CMK (cell line): Measurements from ENCODE around the gene HEMK1.

Experiments
- DNase-seq: peaks from one replicate; pipeline ENCODE4 v3.0.0-alpha.2; 2010; ENCODE audit warnings: low read depth

Gene HEMK1

DNA sequence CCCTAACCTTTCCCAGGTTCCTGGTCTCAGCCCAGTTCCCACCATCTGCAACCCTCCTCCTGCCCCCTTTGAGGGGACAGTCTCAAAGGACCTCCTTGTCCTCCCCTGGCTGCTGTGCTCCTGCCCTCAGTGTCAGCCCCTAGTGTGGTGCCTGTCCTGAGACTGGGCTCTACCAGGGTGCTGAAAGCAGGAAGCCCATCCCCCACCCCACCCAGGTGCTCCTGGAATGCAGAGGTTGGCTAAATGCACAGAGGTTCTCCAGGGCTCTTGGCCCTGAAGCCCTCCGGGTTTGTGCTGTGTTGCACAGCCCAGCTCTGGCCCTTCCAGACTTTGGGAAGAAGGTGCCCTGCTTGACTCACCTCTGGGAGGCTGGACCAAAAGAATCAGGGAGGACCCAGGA lies 23.5 kb upstream of the HEMK1 start:
- no peak for DNase-seq

DNA sequence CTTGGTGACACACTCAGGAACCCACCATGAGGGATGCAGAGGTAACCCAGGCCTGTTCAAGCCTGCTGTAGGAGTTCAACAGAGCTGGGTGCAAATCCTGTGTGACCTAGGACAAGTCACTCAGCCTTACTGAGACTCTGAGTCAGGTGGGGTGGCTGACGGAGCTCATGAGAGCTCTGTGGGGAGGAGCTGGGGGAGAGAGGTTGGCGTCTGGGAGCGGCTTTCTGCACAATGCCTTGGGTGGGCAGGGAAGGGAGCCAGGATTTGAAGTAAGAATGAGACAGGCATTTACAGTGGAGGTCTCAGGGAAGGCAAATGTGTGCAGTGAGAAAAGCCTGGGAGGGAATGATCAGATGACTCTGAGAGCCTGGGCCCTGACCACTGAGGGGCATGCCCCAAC lies 20.1 kb upstream of the HEMK1 start:
- DNase-seq, result no peak

DNA sequence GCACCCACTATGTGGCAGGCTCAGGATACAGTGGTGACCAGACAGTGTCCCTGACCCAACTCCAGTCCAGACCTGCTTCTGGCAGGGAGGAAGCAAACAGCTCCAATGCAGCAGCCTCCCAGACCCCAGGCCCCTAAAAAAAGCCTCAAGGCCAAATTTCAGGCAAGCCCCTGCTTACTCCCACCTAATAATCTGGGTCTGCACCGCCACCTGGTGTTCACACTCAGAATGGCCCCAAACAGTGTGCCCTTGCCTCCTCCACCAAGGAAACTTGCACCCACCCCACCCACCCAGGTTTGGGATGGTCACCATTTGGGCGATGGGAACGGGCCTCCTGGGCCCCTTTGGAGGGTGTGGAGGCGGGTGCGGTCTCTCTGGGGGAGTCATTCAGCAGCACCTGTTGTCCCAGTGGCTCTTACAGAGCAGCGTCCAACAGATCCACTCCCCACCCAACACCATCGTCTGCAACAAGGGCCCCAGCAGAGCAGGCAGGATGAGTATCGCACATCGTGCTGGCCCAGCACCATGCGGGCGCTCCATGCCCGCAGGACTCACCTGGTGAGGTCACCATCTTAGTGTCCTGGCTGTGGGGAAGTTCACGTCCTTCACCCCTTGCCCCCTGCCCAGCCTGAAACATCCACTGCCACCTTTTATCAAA lies 19.1 kb upstream of the HEMK1 start:
- DNase-seq, result no peak

DNA sequence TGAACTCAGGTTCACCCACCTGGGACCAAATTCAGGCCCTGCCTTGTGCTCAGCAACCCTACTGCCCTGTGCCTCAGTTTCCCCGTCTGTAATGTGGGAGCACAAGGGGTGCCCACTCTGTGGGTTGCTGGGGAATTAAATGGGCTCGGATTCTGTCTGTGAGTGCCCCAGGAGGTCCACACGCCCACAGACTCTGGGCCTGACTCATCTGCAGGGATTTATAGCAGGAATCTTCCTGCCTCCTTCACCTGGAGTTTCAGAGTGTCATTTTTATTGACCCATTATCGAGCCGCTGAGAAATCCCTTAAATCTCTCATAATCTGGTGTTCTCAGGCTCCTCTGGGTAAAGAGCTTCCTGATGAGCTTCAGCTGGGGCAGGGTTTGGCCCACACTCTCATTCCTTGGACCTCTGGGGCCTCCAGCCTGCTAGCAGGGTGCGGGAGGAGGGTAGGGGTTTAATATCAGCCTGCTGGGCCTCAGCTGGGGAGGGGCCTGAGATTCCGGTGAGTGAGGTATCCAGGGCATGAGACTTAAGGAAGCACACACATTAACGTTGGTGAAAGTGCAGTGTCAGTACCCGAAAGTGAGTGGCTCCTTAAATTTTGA lies 18.2 kb upstream of the HEMK1 start:
- no peak for DNase-seq

DNA sequence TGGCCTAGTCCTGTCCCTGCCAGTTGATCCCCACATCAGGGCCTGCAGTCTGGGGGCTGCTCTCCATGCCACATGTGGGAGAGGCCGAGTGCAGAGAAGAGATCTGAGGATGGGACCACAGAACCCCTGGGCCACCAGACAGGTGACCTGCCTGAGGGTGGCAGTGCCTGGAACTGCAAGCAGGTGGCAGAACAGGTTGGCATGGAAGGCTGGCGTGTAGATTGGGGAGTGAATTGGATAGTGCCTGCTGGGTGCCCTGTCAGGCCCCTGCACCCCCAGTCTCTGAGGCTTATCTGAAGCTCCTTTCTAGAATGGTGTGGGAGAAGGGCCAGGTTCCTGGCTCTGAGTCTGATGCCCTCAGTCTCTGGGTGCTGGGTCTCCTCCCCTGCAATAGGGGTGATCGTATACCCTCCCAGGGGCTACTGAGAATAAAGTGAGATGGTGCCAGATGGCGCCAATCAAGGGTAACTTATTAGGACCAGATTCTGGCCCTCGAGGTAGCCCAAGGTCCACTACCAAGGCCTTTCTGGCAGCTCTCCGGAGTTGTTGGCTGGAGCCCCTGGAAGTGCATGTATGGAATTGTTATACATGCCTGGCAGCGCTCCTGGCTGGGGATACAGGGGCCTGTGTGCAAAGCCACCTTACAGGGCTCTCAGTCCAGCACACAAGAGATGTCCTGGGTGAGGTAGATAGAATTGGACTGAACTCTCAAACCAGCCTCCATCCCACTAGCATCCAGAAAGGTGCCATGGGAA lies 17.5 kb upstream of the HEMK1 start:
- DNase-seq, result no peak

DNA sequence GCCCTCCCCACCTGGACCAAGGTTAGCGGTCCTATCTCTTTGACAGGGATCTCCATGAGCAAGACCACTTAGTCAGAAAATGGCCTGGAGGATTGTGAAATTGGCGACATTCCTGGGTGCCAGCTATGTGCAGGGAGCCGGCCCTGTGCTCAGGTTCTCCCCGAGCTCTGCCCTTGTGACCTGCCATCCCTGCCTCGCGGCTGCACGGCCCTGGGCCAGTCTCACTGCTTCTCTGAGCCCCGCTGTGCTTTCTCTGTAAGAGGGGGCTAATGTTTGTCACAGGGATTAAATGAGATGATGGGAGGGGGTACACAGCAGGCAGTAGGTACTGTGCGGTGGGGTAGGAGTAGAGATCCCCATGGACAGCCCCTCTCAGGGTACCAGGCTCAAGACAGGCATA lies 16.7 kb upstream of the HEMK1 start:
- no peak for DNase-seq

DNA sequence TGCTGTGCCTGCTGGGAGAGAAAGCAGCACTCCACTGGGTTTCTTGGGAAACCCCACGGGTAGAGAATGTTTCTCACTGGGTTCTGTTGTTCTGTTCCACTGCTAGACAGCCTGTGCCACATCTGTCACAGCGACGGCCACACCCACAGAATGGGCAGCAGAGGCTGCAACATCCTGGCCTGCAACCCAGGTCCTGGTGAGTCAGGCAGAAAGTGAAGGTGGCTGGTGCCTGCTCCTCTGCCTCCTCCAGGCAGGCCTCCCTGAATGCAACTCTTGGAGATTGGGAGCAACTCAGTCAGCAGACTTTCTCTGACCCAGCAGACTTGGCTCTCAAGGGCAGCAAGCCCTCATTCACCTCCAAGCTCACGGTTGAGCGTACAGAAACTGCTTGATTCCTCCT lies 14.8 kb upstream of the HEMK1 start:
- DNase-seq, result no peak

DNA sequence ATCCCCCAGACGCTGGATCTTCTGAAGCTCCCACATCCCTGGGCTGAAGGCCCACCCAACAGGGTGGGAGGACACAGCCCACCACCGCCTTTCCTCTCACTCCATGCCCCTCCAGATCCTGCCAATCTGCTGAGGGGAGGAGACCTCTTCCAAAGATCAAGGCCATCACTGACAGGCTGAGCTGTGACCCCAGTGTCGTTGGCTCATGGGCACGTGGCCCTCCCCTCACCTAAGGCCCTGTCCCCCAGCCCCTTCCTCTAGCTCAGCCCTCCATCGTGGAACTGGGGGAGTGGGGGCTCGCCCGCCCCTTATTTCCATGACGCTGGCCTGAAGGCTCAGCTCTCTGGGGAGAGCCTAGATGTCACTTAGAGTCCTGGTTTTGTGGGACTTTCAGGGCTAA lies 12.2 kb upstream of the HEMK1 start:
- no peak for DNase-seq

DNA sequence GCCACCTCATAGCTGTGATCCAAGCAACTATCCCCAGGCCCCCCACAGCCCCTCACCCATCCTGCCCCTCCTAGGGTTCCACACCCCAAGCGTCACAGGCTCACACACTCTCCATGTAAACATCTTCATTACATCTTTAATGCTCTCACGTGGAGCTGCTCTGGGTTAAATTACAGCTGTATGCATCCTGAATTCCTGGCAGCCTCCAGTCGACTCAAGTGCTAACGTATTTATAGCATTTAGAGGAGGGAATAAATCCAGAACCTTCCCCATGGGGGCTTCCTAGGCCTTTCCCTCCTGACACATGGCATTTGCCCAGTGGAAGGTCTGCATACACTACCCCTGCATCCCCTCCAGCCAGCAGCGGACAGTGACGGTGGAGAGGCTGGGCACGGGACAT lies 11.4 kb upstream of the HEMK1 start:
- DNase-seq, result no peak

DNA sequence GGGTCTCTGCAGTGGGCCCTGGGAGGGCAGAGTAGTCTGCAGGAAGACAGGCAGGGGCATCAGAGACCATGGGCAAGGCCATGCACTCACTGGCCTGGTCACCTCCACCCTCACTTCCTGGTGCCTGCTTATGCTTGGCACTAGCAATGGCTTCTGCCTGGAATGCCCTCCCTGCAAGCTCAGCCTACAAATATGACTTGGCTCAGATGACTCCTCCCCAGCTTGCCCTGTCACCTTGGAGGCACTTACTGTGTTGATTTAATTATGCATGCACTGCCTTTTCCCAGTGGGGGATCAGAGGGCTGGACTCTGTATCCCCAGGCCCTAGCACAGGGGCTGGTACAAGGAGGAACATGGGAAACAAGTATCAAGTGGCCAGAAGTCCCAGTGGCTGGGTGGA lies 9.6 kb upstream of the HEMK1 start:
- no peak for DNase-seq

DNA sequence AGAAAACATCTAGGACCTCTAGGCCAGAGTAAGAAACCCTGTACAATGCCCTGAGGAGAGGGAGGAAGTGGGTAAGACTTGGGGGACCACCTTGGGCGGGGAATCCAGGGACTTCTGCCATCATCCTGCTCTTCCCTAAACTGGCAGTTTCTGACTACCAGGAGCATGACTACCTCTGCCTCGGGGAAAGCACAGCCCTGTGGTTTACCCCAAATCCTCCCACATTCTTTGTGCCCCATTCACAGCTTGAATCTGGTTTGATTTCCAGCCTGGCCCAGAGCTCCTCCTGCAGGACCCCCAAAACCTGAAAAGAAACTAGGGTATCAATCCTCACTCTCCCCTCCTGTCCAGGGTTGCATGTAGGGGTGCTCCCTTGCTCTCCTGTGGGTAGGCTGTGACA lies 6.5 kb upstream of the HEMK1 start:
- no peak for DNase-seq

DNA sequence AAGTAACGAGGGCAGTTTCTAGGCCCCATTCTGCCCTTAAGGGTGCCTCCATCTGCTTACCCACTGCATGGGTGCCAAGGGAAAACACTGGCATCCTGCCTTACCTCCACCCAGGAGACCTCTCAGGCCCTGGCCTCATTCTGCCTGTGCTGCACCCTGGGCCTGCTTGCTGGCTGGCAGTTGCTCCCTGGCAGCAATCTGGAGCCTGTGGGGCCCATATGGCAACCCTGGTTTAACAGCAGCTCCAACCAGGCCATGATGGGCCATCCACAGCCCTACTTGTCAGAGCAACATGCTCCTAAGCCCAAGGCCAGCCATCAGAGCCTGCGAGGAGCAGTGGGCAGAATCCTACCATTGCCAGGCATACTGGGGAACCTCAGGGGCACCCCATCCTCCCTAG lies 5.5 kb upstream of the HEMK1 start:
- no peak for DNase-seq

DNA sequence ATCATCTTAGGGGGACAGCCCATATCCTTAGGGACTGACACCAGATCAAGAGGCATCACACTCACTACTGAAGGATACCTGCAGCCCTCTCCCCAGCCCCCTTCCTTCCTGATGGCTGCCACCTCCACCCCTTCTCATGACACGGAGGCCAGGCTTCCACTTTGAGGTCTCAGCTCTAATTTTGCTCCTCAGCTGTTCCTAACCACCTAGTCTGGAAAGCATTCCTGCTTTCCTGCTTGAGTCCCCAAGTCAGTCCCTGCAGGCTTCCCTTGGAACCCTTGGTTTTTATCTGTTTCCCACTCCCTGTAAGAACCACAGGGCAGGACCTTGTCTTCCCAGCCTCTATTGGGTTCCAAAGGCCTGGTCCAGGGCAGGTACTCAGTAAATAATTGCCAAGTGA lies 5.0 kb upstream of the HEMK1 start:
- DNase-seq, result no peak

DNA sequence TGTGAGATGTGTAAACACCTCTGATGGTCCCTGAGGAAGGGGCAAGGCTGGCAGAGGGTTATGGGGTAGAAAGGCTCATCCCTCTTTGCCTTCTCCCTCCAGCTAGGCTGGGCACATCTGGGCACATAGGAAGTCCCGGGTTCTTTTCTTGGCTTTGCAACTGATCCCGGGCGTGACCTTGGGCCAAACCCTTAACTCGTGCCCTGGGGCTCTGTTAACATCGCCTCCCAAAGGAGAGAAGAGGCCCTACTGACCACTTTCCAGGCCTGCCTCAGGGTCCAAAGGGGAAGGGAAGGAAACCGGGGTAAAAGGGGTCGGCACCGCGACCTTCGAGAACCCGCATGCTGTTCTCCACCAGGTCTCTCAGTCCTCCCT lies 2.3 kb upstream of the HEMK1 start:
- DNase-seq, result no peak

DNA sequence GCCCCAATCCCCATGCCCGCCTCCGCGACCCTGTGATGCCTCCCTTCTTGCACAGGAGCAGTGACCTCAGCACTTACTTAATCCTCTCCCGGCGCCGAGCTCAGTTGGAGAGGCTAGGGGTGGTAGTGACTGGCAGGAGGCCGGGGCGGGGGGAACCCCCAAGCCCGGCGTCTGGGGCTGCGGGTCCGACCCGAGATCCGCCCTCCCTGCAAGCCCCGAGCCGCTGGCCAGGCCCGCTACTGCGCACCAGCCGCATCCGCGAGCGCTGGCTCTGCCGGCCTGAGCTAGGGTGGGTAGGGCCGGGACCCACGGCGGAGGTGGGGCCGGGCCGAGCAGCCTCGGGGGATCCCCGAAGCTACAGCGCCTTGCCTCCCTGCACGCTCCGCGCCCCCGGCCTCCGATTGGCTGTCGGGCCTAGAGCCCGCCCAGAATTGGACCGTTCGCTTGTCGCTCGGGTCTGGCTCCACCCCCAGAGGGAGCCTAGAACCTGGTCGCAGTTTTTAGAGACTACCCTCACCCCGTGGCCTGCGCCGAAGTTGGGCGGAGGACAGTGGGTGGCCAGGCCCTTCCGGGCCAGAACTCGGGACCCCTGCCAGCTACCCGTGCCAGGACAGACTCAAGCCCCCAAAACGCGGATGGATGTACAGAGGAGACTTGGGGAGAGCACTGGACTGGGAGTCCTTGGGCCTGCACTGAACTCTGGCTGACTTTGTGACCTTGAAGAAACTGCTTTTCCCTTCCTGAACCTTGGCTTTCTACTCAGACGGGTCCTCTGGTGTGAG lies 1.7 kb upstream of the HEMK1 start, which contains the start of gene C3orf18:
Gene C3orf18, minus strand, starts transcription at position 362 of the 782 bp plus-strand sequence. CDS start 2,048 bp downstream, outside the sequence.
- DNase-seq, result peak; percentile 88

DNA sequence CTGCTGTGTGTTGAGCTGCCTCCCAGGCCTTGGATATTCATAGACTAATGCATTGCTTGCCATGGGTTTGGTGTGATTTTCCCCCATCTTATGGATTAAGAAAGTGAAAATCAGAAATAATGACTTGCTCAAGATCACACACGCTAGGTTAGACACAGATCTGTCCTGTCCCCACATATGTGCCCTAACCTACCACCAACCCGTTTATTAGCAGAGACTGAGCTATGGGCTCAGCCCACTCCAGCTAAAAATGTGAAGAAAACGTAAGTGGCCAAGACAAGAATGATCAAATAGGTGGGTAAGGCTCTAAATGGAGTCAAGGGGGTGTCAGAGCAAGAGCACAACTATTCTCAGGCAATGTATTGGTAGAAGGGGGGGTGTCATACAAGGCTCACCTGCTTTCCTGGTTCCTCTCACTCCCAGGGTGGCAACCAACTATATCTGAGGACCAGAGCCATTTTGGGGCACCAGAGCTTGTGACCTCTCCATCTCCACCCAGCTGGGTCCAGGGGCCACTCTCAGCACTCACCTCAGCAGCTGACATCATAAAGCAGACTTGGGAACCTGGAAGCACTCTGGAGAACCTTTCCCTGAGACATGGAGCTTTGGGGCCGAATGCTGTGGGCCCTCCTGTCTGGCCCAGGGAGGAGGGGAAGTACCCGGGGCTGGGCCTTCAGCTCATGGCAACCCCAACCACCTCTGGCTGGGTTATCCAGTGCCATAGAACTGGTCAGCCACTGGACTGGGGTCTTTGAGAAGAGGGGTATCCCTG lies 1.4 kb downstream of the HEMK1 start:
- no peak for DNase-seq

DNA sequence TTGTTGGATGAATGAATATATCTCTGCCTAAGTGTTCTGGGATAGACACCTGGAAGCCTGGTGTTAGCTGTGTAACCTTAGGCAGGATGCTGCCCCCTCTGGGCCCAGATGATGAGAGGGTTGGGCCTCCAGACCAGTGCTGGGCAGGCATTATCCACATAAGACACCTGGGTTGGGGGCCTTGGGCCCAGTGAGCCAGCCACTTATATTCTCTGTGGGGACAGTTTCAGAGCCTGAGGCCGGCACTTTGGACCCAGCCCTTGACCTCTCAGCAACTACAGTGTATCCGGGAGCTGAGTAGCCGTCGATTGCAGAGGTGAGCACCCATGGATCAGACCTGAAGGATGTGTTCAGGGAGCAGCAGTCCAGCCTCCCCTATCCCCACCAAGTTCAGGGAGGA lies 2.2 kb downstream of the HEMK1 start:
- DNase-seq, result no peak

DNA sequence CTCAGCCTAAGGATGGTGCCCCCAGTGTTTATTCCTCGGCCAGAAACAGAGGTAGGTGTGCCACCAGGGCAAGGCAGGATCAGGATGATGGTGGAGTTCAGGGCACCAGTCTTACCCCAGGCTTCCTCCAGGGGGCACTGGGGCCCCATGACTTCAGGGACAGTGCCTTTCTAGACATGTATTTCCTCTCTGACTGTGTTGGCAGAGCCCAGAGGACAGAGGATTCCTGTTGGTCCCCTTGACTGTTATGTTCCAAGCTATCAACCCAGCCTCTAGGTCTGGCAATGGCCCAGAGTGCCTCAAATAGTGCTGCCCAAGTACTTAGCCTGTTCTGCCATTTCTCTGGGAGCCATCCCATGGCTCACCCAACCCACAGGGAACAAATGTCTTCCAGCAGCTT lies 2.8 kb downstream of the HEMK1 start:
- peak; percentile 63 for DNase-seq

DNA sequence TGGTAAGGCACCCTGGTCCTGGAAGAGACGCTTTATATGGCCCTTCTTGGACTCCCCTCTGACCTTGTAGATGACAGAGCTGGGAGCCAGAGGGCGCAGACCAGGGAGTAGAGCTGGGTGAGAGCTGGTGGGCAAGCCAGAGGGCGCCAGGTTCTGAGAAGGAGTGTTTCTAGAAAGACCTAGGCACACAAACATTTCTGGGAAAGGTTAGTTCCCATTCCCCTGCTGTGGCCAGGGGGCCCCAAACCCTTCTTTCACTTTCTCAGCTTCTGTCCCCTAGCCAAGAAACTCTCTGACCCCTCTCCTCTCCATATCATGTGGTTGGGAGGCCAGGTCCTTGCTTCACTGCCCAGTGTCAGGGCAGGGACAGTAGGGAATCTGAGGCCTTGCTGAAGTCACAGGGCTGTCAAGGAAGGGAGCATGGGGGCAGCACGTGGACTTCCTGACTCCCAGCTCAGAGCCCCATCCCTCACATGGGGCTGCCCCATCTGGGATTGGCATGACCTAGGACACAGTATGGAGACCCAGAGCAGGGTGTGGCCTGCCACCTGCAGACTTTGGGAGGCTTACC lies 3.6 kb downstream of the HEMK1 start:
- DNase-seq, result no peak

DNA sequence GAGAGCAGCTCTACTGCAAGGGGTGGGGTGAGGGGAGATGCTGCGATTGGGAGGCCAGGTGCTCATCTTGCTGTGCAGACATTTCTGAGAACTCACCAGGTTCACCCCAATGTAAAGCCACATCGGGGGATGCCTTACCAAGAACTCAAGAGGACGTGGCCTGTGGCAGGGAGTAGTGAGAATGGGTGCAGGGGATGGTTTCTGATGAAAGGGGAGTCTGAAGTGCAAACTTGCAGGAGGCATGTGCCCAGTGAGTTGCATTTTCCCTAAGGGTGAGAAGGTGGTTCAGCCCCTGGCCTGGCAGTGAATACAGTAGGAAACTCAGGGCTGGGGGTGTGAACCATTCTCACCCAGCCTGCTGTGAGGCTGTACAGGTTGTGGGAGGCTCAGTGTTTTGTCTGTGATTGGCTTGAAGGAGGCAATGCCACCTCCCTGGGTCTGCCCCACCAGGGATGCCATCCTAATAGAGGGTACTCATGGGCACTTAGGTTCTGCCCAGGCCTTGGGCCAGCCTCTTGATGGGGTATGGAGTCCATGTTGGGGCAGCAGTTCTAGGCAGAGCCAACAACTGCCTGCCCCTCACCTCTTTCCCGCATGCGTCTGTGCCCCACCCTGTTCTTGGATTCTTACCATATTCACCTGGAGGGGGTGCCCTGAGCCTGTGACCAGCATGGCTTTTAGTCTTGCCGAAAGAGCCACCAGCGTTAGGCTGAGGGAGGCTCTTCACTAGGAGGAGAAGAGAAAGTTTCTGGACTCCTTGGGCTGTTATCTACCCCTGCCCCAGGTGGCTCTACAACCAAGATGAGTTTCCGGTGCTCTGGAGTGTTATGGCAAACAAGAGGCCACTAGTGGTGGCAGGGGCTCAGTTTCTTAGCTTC lies 4.5 kb downstream of the HEMK1 start:
- DNase-seq, result no peak

DNA sequence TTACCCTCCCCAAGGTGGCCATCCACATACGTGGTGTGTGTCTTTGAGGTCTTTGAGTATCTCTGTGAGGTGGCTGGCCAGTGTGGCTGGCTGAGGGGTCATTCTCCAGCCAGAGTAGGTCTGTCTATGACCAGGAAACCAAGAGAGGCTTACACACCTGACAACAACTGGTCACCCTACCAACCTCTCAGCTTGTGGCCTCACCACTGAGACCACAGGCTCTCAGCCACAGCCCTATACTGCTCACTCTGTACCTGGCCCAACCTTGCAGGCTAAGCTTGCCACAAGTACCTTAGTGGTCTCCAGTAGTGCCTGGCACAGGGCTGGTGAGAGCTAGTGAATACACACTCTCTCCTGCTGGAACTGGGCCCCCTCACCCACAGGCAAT lies 5.1 kb downstream of the HEMK1 start:
- no peak for DNase-seq
